GM10266 (cell line): ENCODE results near the gene PGM2L1.

Experiments
- DNase-seq: peaks from one replicate; pipeline ENCODE4 v3.0.0; 2012; ENCODE audit errors: extremely low spot score
- TF ChIP-seq, protein P1 (sequence below): IDR thresholded peaks from 2 replicates; pipeline ENCODE4 v1.5.1; 2012; ENCODE audit warnings: mild to moderate bottlenecking, low read depth; ENCODE audit not compliant: control insufficient read depth, insufficient read depth; ENCODE audit errors: missing control alignments

The PGM2L1 gene

DNA sequence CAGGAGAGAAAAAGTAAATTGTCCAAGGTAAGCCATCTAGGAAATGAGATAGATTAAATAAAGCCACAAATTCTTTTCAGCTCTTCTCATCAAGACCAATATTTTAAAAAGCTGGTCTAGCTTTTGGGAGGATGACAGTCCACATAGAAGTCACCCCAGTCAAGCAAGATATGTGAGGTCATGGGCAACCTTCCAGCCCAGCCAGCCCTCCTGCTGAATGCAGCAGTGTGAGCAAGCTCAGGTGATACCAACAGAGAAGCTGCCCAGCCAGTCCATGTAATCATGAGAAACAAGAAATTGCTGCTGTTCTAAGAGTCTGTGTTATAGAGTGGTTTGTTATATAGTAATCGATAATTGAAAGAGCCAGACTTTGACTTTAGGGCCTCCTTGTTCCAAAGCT is 40.4 kb upstream of the PGM2L1 start:
- TF ChIP-seq, protein P1, sequence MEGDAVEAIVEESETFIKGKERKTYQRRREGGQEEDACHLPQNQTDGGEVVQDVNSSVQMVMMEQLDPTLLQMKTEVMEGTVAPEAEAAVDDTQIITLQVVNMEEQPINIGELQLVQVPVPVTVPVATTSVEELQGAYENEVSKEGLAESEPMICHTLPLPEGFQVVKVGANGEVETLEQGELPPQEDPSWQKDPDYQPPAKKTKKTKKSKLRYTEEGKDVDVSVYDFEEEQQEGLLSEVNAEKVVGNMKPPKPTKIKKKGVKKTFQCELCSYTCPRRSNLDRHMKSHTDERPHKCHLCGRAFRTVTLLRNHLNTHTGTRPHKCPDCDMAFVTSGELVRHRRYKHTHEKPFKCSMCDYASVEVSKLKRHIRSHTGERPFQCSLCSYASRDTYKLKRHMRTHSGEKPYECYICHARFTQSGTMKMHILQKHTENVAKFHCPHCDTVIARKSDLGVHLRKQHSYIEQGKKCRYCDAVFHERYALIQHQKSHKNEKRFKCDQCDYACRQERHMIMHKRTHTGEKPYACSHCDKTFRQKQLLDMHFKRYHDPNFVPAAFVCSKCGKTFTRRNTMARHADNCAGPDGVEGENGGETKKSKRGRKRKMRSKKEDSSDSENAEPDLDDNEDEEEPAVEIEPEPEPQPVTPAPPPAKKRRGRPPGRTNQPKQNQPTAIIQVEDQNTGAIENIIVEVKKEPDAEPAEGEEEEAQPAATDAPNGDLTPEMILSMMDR, result no peak

DNA sequence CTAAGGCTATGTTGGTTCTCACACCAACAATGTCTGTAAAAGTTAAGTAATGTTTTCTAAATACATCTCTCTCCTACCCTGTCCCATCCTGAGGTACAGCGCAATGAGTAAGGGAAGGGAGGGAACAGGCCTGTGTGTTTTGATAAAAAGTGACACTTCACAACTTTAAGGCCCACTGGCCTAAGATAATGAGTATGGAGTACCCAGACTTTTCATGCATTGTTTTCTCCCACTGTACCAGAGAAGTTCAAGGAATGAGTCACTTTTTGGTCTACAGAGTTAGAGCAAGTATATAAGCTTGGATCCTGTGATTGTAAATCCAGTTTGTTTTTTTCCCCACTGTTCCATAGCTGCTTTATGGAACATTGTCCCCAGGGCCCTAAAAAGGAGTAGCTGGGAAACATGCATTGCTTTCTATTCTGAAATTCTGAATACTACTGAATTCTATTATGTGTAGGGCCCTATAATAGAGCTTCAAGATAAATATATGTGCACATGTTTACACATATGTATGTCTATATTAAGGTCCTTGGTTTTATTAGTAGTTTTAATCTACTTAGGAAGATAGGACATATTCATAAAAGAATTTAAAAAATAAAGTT is 39.3 kb upstream of the PGM2L1 start:
- no peak for DNase-seq
- TF ChIP-seq, protein P1, result no peak

More for the DNA sequence above, 40.4 kb upstream of the PGM2L1 start:
- DNase-seq, result no peak

DNA sequence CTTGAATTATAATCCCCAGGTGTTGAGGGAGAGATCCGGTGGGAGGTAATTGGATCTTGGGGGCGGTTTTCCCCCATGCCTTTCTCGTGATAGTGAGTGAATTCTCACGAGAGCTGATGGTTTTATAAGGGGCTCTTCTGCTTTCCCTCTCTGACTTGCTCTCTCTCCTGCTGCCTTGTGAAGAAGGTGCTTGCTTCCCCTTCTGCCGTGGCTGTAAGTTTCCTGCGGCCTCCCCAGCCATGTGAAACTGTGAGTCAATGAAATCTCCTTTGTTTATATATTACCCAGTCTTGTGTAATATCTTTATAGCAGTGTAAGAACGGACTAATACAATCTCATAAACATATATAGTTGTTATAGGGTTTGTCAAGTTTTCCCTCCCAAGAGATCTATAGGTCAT is 36.3 kb upstream of the PGM2L1 start:
- DNase-seq, result no peak
- TF ChIP-seq, protein P1, result no peak

DNA sequence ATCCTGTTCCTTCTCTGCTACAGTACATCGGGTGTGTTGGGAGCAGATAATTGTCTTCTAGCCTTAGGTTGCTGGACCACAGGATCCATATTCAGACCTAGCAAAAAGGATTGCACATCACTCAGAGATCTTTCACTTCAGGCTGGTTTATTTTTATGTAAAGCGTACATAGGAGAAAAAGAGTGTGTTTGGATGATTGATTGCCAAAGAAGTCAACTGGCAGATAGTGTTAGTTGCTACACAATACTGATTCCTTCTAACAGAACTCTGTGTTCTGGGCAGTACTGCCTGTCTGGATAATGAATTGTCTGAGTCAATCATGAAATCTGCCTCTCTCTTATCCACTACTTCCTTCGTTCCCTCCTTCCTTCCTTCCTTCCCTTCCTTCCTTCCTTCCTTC is 31.0 kb upstream of the PGM2L1 start:
- TF ChIP-seq, protein P1, result no peak
- no peak for DNase-seq

DNA sequence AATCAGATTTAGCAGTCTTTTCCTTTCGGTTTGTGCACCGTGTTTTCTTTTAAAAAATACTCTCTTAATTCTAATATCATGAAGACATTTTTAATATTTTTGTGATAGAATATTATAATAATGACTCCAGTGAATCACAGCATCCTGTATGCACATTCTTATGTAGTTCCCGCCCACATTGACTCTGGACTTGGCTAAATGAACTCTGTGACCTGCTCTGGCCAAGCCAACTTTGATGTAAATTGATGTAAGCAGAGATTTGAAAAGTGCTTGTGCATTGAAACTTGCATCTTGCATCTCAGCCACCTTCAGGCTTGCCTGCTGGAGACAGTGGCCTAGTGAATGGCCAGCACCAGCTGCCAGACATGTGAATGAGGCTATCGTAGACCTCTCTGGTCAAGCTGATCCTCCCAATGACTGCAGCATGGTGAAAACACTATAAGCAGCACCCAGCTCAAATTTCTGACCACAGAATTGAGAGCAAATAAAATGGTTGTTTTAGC is 29.2 kb upstream of the PGM2L1 start:
- TF ChIP-seq, protein P1, result no peak
- no peak for DNase-seq

DNA sequence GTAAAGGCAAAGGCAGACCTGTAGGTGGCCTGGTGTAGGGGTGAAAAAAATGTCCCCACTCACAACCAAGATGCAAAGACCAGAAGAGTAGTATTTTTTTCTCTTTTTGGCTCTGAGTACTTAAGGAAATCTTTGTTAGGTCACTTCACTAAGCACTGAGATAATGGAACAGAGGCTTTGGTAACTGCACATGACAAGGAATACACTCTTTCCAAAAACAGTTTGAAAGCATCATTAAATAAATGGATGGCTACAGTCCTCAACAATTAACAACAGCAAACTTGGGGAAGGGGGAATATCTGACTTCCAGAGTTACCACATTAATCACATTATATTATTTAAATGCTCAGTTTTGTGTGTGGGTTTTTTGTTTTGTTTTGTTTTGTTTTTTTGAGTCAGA is 26.9 kb upstream of the PGM2L1 start:
- TF ChIP-seq, protein P1, result no peak
- no peak for DNase-seq

DNA sequence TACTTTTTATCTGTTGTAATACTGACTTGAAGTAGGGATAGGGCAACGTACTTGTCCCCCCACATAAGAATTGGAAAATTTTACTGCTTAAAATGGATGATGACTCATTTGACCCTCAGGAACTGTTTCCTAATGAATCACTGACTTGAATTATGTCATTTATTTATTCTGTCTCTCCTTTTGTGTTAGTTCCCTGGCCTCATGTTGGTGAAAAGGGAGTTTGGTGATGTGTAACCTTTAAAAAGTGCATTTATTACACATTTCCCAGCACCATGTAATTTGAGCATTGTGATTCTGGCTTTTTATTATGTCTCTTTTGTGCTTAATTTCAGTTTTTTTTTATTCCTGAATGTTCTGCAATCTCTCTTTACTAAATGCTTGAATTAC is 20.3 kb upstream of the PGM2L1 start:
- no peak for DNase-seq
- TF ChIP-seq, protein P1, result no peak
